GM18526 (cell line): ENCODE measurements around the gene LNX1.

Source experiments
- POLR2A ChIP-seq: IDR thresholded peaks from 3 replicates; pipeline ENCODE4 v1.6.1; 2011; ENCODE audit not compliant: insufficient read length; ENCODE audit errors: extremely low read depth

Gene LNX1

GRCh38 chr4:53587135-53587534 is 4.2 kb downstream of the LNX1 start:
- TF ChIP-seq POLR2A, result no peak

- no peak for TF ChIP-seq POLR2A
Measured at GRCh38 chr4:53586121-53586816, 5.0 kb downstream of the LNX1 start.

- TF ChIP-seq POLR2A, result no peak
Measured at GRCh38 chr4:53584658-53585057, 6.6 kb downstream of the LNX1 start.

- TF ChIP-seq POLR2A, result no peak
Measured at GRCh38 chr4:53583513-53583912, 7.8 kb downstream of the LNX1 start.

- TF ChIP-seq POLR2A, result no peak
Measured at GRCh38 chr4:53582194-53582593, 9.1 kb downstream of the LNX1 start.

- TF ChIP-seq POLR2A, result no peak
Measured at GRCh38 chr4:53580274-53580673, 11.0 kb downstream of the LNX1 start.

GRCh38 chr4:53579826-53580225 is 11.5 kb downstream of the LNX1 start:
- TF ChIP-seq POLR2A, result no peak

- TF ChIP-seq POLR2A, result no peak
Measured at GRCh38 chr4:53576676-53577372, 14.5 kb downstream of the LNX1 start.

- no peak for TF ChIP-seq POLR2A
Measured at GRCh38 chr4:53576071-53576617, 15.1 kb downstream of the LNX1 start.

- no peak for TF ChIP-seq POLR2A
Measured at GRCh38 chr4:53575552-53575951, 15.7 kb downstream of the LNX1 start.

GRCh38 chr4:53574528-53574927 is 16.8 kb downstream of the LNX1 start:
- TF ChIP-seq POLR2A, result no peak

- TF ChIP-seq POLR2A, result no peak
Measured at GRCh38 chr4:53573696-53574095, 17.6 kb downstream of the LNX1 start.

- TF ChIP-seq POLR2A, result no peak
Measured at GRCh38 chr4:53572600-53572994, 18.7 kb downstream of the LNX1 start.

- no peak for TF ChIP-seq POLR2A
Measured at GRCh38 chr4:53571936-53572599, 19.2 kb downstream of the LNX1 start.

- no peak for TF ChIP-seq POLR2A
Measured at GRCh38 chr4:53563824-53564223, 27.5 kb downstream of the LNX1 start.

GRCh38 chr4:53562409-53562808 is 28.9 kb downstream of the LNX1 start:
- no peak for TF ChIP-seq POLR2A
